Dendritic cell treated with granulocyte-macrophage colony-stimulating factor and Interleukin-4, amounts not matched to agents 40 ng/mL and 50 ng/mL, for 4 days (primary cell): Measurements from ENCODE around the gene DGKA.
"Not testable (repeated sequence)": the region's sequence is repeated elsewhere in the genome, so short reads cannot be mapped to it uniquely, and the experiment has no call there.

ENCODE experiments used
- H3K27ac Mint-ChIP-seq: one replicate; pipeline ENCODE4 v1.8.0; 2022; ENCODE audit warnings: mild to moderate bottlenecking, mixed read lengths
- H3K27me3 Mint-ChIP-seq: one replicate; pipeline ENCODE4 v1.8.0; 2022; ENCODE audit warnings: mild to moderate bottlenecking, mixed read lengths
- H3K36me3 Mint-ChIP-seq: one replicate; pipeline ENCODE4 v1.8.0; 2022; ENCODE audit warnings: low read depth, mixed read lengths
- H3K4me1 Mint-ChIP-seq: one replicate; pipeline ENCODE4 v1.8.0; 2022; ENCODE audit warnings: low read depth, mixed read lengths
- H3K4me3 Mint-ChIP-seq: one replicate; pipeline ENCODE4 v1.8.0; 2022; ENCODE audit warnings: mild to moderate bottlenecking, moderate library complexity, mixed read lengths
- H3K9me3 Mint-ChIP-seq: one replicate; pipeline ENCODE4 v1.8.0; 2022; ENCODE audit warnings: mixed read lengths
- intact Hi-C: fragments of 100-400 bp; cut with micrococcal nuclease; formaldehyde crosslinking; loops from one replicate; pipeline ENCODE4 v1.15.0; 2022

DGKA gene

GRCh38 chr12:55984861-55985260, 53.9 kb downstream of the DGKA start:
- intact Hi-C loops: no loop called here

DNA sequence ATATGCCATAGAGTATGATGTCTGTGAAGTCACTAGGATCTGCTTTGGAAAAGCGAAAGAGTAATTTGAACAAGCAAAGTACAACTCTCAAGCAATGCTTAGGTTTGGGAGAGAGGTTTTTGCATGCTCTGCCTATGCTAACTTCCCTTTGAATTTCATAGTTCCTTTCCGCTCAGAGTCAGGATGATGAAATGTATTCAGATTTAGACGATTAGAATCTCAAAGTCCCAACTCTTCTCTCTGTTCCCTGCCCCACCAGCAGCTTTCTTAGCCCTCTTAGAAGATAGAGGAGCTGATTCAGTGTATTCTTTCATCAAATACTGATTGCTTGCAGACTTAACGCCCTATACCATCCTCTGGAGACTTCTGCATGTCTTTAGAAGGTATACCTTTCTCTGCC, 54.4 kb downstream of the DGKA start:
- intact Hi-C loops: no loop called here
- no peak overlapping the region for H3K4me3 Mint-ChIP-seq
- H3K9me3 Mint-ChIP-seq: no peaks in the 10 kb centered on the region
- H3K4me1 Mint-ChIP-seq: peaks cover 34% of the 10 kb centered on the region
- H3K27me3 Mint-ChIP-seq: no peaks in the 10 kb centered on the region
- no peak overlapping the region for H3K27ac Mint-ChIP-seq
- H3K36me3 Mint-ChIP-seq: peaks cover 84% of the 10 kb centered on the region

More at GRCh38 chr12:55984861-55985260, 53.9 kb downstream of the DGKA start:
- Mint-ChIP-seq H3K36me3 (peaks cover 84% of the 10 kb centered on the region), H3K4me1 (peaks cover 38% of the 10 kb centered on the region), H3K9me3 (no peaks in the 10 kb centered on the region), H3K27me3 (no peaks in the 10 kb centered on the region), H3K27ac (no peak overlapping the region), H3K4me3 (no peak overlapping the region)

GRCh38 chr12:55985976-55986375, 55.0 kb downstream of the DGKA start:
- intact Hi-C loops, H3K27ac Mint-ChIP-seq, H3K4me3 Mint-ChIP-seq, H3K27me3 Mint-ChIP-seq, H3K9me3 Mint-ChIP-seq: not testable (repeated sequence)
- H3K4me1 Mint-ChIP-seq: peaks cover 33% of the 10 kb centered on the region
- H3K36me3 Mint-ChIP-seq: peaks cover 84% of the 10 kb centered on the region

GRCh38 chr12:55991110-55991509, 60.1 kb downstream of the DGKA start:
- Mint-ChIP-seq H3K27ac (no peak overlapping the region), H3K4me1 (peaks cover 13% of the 10 kb centered on the region), H3K27me3 (no peaks in the 10 kb centered on the region), H3K9me3 (no peaks in the 10 kb centered on the region), H3K4me3 (no peak overlapping the region), H3K36me3 (peaks cover 95% of the 10 kb centered on the region)
- intact Hi-C loops: loop anchor here (10.0 kb wide), 1 partner anchor 114 kb away; the partner anchor contains the start of gene PA2G4

DNA sequence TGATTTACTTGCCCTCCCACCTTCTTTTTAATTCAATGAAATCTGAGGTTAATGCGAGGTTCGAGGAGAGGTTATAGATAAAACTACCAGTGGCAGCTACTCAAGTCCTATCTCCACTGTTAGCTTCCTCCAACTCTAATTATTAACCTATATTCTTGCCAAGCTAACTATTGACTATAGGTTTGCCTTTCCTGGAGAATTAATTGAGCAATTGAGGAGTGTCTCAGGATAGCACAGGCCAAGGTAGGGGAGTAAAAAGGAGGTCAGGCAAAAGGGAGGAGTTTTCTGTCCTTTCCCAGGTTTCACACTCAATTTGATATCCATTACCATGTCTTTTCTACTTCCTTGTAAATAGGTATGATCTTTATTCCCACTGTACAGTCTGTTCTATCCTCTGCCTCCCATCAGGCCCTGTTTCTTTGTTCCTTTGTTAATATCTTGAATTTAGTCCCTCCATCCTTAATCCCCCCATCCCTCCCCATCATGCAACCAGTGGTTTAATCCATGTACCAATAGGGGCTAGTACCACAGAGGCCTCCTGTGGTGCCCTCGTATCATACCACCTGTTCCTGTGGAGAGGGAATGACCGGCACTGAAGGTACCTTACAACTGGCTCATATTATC, 62.4 kb downstream of the DGKA start:
- Mint-ChIP-seq H3K27ac (no peak overlapping the region), H3K4me3 (no peak overlapping the region), H3K9me3 (no peaks in the 10 kb centered on the region), H3K27me3 (no peaks in the 10 kb centered on the region), H3K36me3 (peaks cover 80% of the 10 kb centered on the region), H3K4me1 (peaks cover 22% of the 10 kb centered on the region)
- intact Hi-C loops: loop anchor here (10.0 kb wide), 1 partner anchor 111 kb away; the partner anchor contains the start of gene PA2G4

DNA sequence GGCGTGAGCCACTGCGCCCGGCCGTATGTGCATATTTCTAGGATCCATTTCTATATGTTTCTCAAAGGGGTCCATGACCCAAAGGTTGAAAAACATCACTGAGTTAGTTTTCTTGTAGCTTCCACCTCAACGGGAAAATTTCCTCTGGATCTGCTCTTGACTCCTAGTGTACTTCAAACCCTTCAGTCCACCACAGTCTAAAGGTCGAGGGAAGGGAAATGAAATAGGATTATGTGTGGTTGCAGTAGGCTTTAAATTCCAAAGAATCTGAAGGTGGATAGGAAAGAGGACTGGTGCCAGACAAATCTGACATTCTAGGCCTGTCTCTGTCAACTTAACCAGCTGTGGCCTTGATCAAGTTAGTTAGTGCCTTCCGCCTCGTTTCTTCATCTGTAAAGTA, 64.4 kb downstream of the DGKA start:
- H3K27ac Mint-ChIP-seq: no peak overlapping the region
- no peaks in the 10 kb centered on the region for H3K27me3 Mint-ChIP-seq
- H3K36me3 Mint-ChIP-seq: peaks cover 79% of the 10 kb centered on the region
- H3K9me3 Mint-ChIP-seq: no peaks in the 10 kb centered on the region
- H3K4me3 Mint-ChIP-seq: no peak overlapping the region
- intact Hi-C loops: loop anchor here (10.0 kb wide), 1 partner anchor 109 kb away; the partner anchor contains the start of gene PA2G4
- H3K4me1 Mint-ChIP-seq: peaks cover 38% of the 10 kb centered on the region

- intact Hi-C loops: loop anchor here (1.0 to 10.0 kb wide), 3 partner anchors 33 to 109 kb away; partner anchors contain the start of genes PA2G4 and RPS26
- H3K27me3 Mint-ChIP-seq: no peaks in the 10 kb centered on the region
- peak overlapping the region; percentile 88 for H3K27ac Mint-ChIP-seq
- no peaks in the 10 kb centered on the region for H3K9me3 Mint-ChIP-seq
- H3K36me3 Mint-ChIP-seq: peaks cover 79% of the 10 kb centered on the region
- peaks cover 41% of the 10 kb centered on the region for H3K4me1 Mint-ChIP-seq
- H3K4me3 Mint-ChIP-seq: peak overlapping the region; percentile 93
These were observed 65.3 kb downstream of the DGKA start for GRCh38 chr12:55996201-55996714.

GRCh38 chr12:55996715-55997534, 66.0 kb downstream of the DGKA start, which contains the start of gene SUOX:
SUOX (plus strand) TSS chr12:55997276; CDS start chr12:56002222, 4,946 bp downstream.
- Mint-ChIP-seq H3K9me3 (no peaks in the 10 kb centered on the region), H3K36me3 (peaks cover 78% of the 10 kb centered on the region), H3K27me3 (no peaks in the 10 kb centered on the region), H3K27ac (peak within 1 kb of the TSS; percentile 88), H3K4me1 (peaks cover 48% of the 10 kb centered on the region), H3K4me3 (peak within 1 kb of the TSS; percentile 93)
- intact Hi-C loops: loop anchor here (1.0 to 10.0 kb wide), 3 partner anchors 32 to 108 kb away; partner anchors contain the start of genes PA2G4 and RPS26

DNA sequence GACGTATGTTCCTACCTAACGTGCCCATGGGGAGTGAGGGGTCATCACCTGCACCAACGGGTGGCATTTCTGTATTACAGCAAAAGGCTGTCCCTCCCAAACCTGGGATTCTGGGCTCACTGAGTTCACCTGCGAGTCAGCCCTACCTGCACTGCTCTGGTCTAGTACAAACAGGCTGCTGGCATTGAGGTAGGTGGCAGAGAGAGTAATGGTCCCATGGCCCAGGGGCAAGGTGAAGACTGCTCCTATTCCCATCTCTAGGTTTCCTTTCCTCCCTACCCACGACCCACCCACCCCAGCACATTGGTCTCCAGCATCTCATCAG, 66.5 kb downstream of the DGKA start:
- intact Hi-C loops: loop anchor here (2.0 to 10.0 kb wide), 2 partner anchors 43 to 107 kb away; partner anchors contain the start of genes PA2G4 and RPS26
- Mint-ChIP-seq H3K4me1 (peaks cover 53% of the 10 kb centered on the region), H3K9me3 (no peaks in the 10 kb centered on the region), H3K4me3 (peak overlapping the region; percentile 93), H3K27me3 (no peaks in the 10 kb centered on the region), H3K36me3 (peaks cover 78% of the 10 kb centered on the region), H3K27ac (peak overlapping the region; percentile 88)

- peak overlapping the region; percentile 53 for H3K27ac Mint-ChIP-seq
- H3K4me1 Mint-ChIP-seq: peaks cover 59% of the 10 kb centered on the region
- not testable (repeated sequence) for H3K9me3 Mint-ChIP-seq, H3K27me3 Mint-ChIP-seq, H3K4me3 Mint-ChIP-seq
- peaks cover 78% of the 10 kb centered on the region for H3K36me3 Mint-ChIP-seq
- intact Hi-C loops: loop anchor here (10.0 kb wide), 1 partner anchor 105 kb away; the partner anchor contains the start of gene PA2G4
These were observed 68.6 kb downstream of the DGKA start for GRCh38 chr12:55999522-55999921.

- H3K9me3 Mint-ChIP-seq, H3K27ac Mint-ChIP-seq, H3K27me3 Mint-ChIP-seq, H3K4me3 Mint-ChIP-seq: not testable (repeated sequence)
- intact Hi-C loops: loop anchor here (10.0 kb wide), 1 partner anchor 105 kb away; the partner anchor contains the start of gene PA2G4
- H3K36me3 Mint-ChIP-seq: peaks cover 78% of the 10 kb centered on the region
- peaks cover 64% of the 10 kb centered on the region for H3K4me1 Mint-ChIP-seq
These were observed 69.1 kb downstream of the DGKA start for GRCh38 chr12:55999999-56000540.

- H3K9me3 Mint-ChIP-seq: no peaks in the 10 kb centered on the region
- intact Hi-C loops: no loop called here
- peaks cover 76% of the 10 kb centered on the region for H3K36me3 Mint-ChIP-seq
- no peak overlapping the region for H3K4me3 Mint-ChIP-seq
- H3K4me1 Mint-ChIP-seq: peaks cover 76% of the 10 kb centered on the region
- H3K27ac Mint-ChIP-seq: peak overlapping the region; percentile 81
- no peaks in the 10 kb centered on the region for H3K27me3 Mint-ChIP-seq
These were observed 70.6 kb downstream of the DGKA start for GRCh38 chr12:56001487-56002100.

- H3K4me1 Mint-ChIP-seq: peaks cover 79% of the 10 kb centered on the region
- intact Hi-C loops, H3K9me3 Mint-ChIP-seq, H3K27me3 Mint-ChIP-seq: not testable (repeated sequence)
- peaks cover 75% of the 10 kb centered on the region for H3K36me3 Mint-ChIP-seq
- H3K4me3 Mint-ChIP-seq: peak overlapping the region; percentile 30
- H3K27ac Mint-ChIP-seq: peak overlapping the region; percentile 81
These were observed 72.4 kb downstream of the DGKA start for GRCh38 chr12:56003376-56003775.
